ENCODE measurements around the gene PLD1. TPM values are rescaled to one million over a fixed set of nuclear protein-coding genes. Genes with fewer than 3 reads are reported as not detected.

PLD1 gene
- total and polyA plus RNA-seq, 2 of the 8 experiments (the other 6 are each of a cell fraction or from before 2014, with no cell fraction given) = 1.2 to 2.6 TPM

GRCh38 chr3:171700157-171700556 lies 110.1 kb downstream of the PLD1 start:
- H2BK20ac ChIP-seq (ENCODE audit: low read length) = no peak overlapping the region
- ChIA-PET CTCF (ENCODE audit: partially characterized antibody) (interaction anchor here (0.6 to 3.3 kb wide), 4 partner anchors 13 to 75 kb away, joined by 3 to 13 read pairs (median 6); no protein-coding TSS in a partner anchor), POLR2A (ENCODE audit: partially characterized antibody) (no interaction called here)
- H3K27me3 ChIP-seq (replicated peaks in 1 of 4; ENCODE audit: control insufficient read depth in 3 of 4, extremely low read depth in 1 of 4, insufficient read depth in 3 of 4, low read length in 3 of 4) = no peaks in the 10 kb centered on the region
- no peak overlapping the region for H3K14ac ChIP-seq (ENCODE audit: insufficient read length)
- H4K91ac ChIP-seq (replicated peaks; ENCODE audit: insufficient read length, low read length) = no peak overlapping the region
- H4K8ac ChIP-seq (ENCODE audit: extremely low read depth, insufficient read depth, low read length) = no peak overlapping the region
- H3K56ac ChIP-seq (replicated peaks; ENCODE audit: insufficient read length, low read depth, low read length) = no peak overlapping the region
- H3K4me1 ChIP-seq (replicated peaks in 1 of 4; ENCODE audit: control insufficient read depth in 3 of 4, insufficient read depth in 4 of 4, low read length in 3 of 4) = no peaks in the 10 kb centered on the region
- no peak overlapping the region for H2BK120ac ChIP-seq (replicated peaks; ENCODE audit: low read depth, low read length)
- H2BK15ac ChIP-seq (ENCODE audit: low read length) = no peak overlapping the region
- H4K20me1 ChIP-seq (replicated peaks in 1 of 2; ENCODE audit: control insufficient read depth in 1 of 2, insufficient read depth in 2 of 2, low read length in 2 of 2) = no peaks in the 10 kb centered on the region
- no peak overlapping the region for H2AK5ac ChIP-seq (ENCODE audit: low read depth, low read length)
- H3K18ac ChIP-seq (ENCODE audit: extremely low read depth, low read length) = no peak overlapping the region
- H3K23me2 ChIP-seq (ENCODE audit: low read depth, low read length) = peaks cover 2% of the 10 kb centered on the region; the same call in 1 of the 2 replicates
- no peaks in the 10 kb centered on the region for H3K79me1 ChIP-seq (ENCODE audit: low read depth, low read length)
- no peak overlapping the region for H4K5ac ChIP-seq (ENCODE audit: insufficient read length, low read depth, low read length)
- no peak overlapping the region for H3K4me2 ChIP-seq (ENCODE audit: insufficient read depth in 1 of 2, low read depth in 2 of 2, low read length in 2 of 2)
- no peak overlapping the region for H3K4me3 ChIP-seq (ENCODE audit: extremely low read depth in 1 of 4, insufficient read depth in 2 of 4, low read depth in 3 of 4, low read length in 4 of 4)
- no peak overlapping the region for H3K23ac ChIP-seq (ENCODE audit: insufficient read length)
- no peaks in the 10 kb centered on the region for H3K79me2 ChIP-seq (ENCODE audit: control insufficient read depth in 1 of 2, insufficient read depth in 2 of 2, low read length in 2 of 2)
- H3K27ac ChIP-seq (ENCODE audit: low read depth, low read length) = no peak overlapping the region
- no peak overlapping the region for H2AFZ ChIP-seq (ENCODE audit: low read length)
- TF ChIP-seq BACH1 (IDR thresholded peaks at IDR 0.05; ENCODE audit: low read length) (no peak), SRF (IDR thresholded peaks at IDR 0.05; ENCODE audit: low read depth, low read length) (no peak), TBP (IDR thresholded peaks at IDR 0.05; ENCODE audit: low read depth, low read length) (no peak), YY1 (IDR thresholded peaks at IDR 0.05; ENCODE audit: low read depth, low read length) (no peak), CHD1 (IDR thresholded peaks at IDR 0.05; ENCODE audit: low read depth, low read length) (no peak), CHD2 (IDR thresholded peaks at IDR 0.05; ENCODE audit: low read length) (no peak), KDM1A (IDR thresholded peaks at IDR 0.05; ENCODE audit: borderline replicate concordance, low read length) (no peak)
- H2BK5ac ChIP-seq (ENCODE audit: low read depth, low read length) = no peak overlapping the region
- H3K9me3 ChIP-seq (ENCODE audit: insufficient read depth in 2 of 2, low read depth in 1 of 2, low read length in 1 of 2) = peaks cover 0 to 6% of the 10 kb centered on the region in 2 experiments; a peak in 1 of 4 replicates
- 91 to 100% methylated on average over 1 to 2 of the region's 2 CpGs for WGBS, 2 experiments (ENCODE audit: extremely low coverage in 1 of 2, insufficient coverage in 1 of 2, insufficient read length in 1 of 2, insufficient replicate concordance in 2 of 2, low coverage in 1 of 2, low lambda C conversion rate in 2 of 2, missing lambda C conversion rate in 1 of 2)
- H3K9ac ChIP-seq (replicated peaks in 1 of 4; ENCODE audit: extremely low read depth in 1 of 4, low read depth in 3 of 4, low read length in 3 of 4) = no peak overlapping the region
- H3K4ac ChIP-seq (replicated peaks; ENCODE audit: insufficient read length, low read depth, low read length) = no peak overlapping the region
- no peaks in the 10 kb centered on the region for H3K36me3 ChIP-seq (ENCODE audit: control insufficient read depth in 2 of 4, insufficient read depth in 4 of 4, low read length in 3 of 4)
- FAIRE-seq (no peak), DNase-seq (ENCODE audit: low read depth in 1 of 2, low spot score in 2 of 2) (no peak)
- H2BK12ac ChIP-seq (ENCODE audit: low read depth, low read length) = no peak overlapping the region

Measured in H1 (cell line).